GM19023 (cell line): Measurements from ENCODE around the gene H19.

Source experiments
- ATAC-seq: cut with Tn5 transposase; IDR thresholded peaks from one replicate; pipeline ENCODE4 v1.9.1; 2021; ENCODE audit warnings: mild to moderate bottlenecking, moderate library complexity; ENCODE audit not compliant: unreplicated experiment

The H19 gene

GRCh38 chr11:1948389-1948788, 49.3 kb downstream of the H19 start:
- no peak for ATAC-seq

- peak; percentile 7 for ATAC-seq
Observed at GRCh38 chr11:1947592-1948237, 49.9 kb downstream of the H19 start.

- peak; percentile 52 for ATAC-seq
Observed at GRCh38 chr11:1946812-1947484, 50.7 kb downstream of the H19 start, which contains the start of gene MRPL23. TSS of gene MRPL23 (plus strand) at chr11:1947332. CDS start at chr11:1947363, 31 bp downstream.
